ENCODE measurements around the gene CCDC57. TPM values are rescaled to one million over a fixed set of nuclear protein-coding genes. Genes with fewer than 3 reads are reported as not detected.
A peak's percentile ranks its signal among the peaks of the same experiment; 100 is the strongest.

Gene CCDC57
- total and polyA plus RNA-seq, 2 of the 4 experiments (the other 2 are of a cell fraction) = 7.3 to 31.3 TPM

DNA sequence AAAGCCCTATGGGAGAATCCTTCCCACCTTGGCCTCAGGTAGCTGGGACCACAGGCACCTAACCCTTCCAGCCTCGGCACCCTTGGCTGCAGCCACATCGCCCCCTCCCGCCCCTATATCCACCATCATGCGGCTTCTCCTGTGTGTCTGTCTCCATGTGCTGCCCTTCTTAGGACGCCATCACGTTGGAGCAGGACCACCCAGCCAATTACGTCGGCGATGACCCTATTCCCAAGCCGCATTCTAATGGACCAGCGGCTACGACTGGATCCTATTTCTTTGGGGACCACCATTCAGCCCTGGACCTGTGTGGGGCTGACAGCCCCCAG, 3.3 kb upstream of the CCDC57 start:
- Histone ChIP-seq H3K14ac (replicated peaks; ENCODE audit: low read depth, low read length) (peak overlapping the region; percentile 100), H2BK5ac (ENCODE audit: low read depth, low read length, poor library complexity, severe bottlenecking) (peak overlapping the region; percentile 100), H4K91ac (ENCODE audit: insufficient read depth, low read depth, low read length) (peak overlapping the region; percentile 100), H2AK9ac (replicated peaks; ENCODE audit: low read depth, low read length, poor library complexity) (peak overlapping the region; percentile 100), H3K4me3 (ENCODE audit: insufficient read depth, low read depth, low read length) (no peak overlapping the region), H4K5ac (ENCODE audit: low read depth, low read length) (peak overlapping the region; percentile 99; the same call in 1 of the 2 replicates), H2BK120ac (ENCODE audit: low read depth, low read length) (peak overlapping the region; percentile 100), H3K9me3 (ENCODE audit: control insufficient read depth, insufficient read depth, low read length) (no peaks in the 10 kb centered on the region), H2BK20ac (ENCODE audit: low read depth, low read length) (peak overlapping the region; percentile 100), H4K8ac (ENCODE audit: low read depth in 2 of 2, low read length in 2 of 2) (peak overlapping the region; percentile 98 to 100), H3K4me1 (ENCODE audit: control insufficient read depth, insufficient read depth, low read length) (peaks cover 47% of the 10 kb centered on the region), H3K56ac (ENCODE audit: extremely low read depth, insufficient read depth, low read length) (no peak overlapping the region), H3K4ac (ENCODE audit: low read depth, low read length) (peak overlapping the region; percentile 100), H3K27me3 (ENCODE audit: control insufficient read depth, insufficient read depth, low read length) (no peaks in the 10 kb centered on the region), H3K23ac (ENCODE audit: low read depth, low read length) (peak overlapping the region; percentile 100; the same call in 1 of the 2 replicates), H2BK15ac (ENCODE audit: low read depth, low read length) (peak overlapping the region; percentile 100), H2AK5ac (ENCODE audit: low read depth, low read length) (peak overlapping the region; percentile 100), H3K9ac (ENCODE audit: low read depth, low read length) (peak overlapping the region; percentile 85; the same call in 1 of the 2 replicates), H3K36me3 (ENCODE audit: control insufficient read depth, insufficient read depth, low read length) (no peaks in the 10 kb centered on the region), H4K20me1 (ENCODE audit: insufficient read depth, low read length) (no peaks in the 10 kb centered on the region), H3K4me2 (ENCODE audit: low read depth, low read length) (no peak overlapping the region), H3K79me1 (ENCODE audit: low read depth in 1 of 2, low read length in 2 of 2) (peaks cover 29 to 79% of the 10 kb centered on the region in 2 experiments; a peak in 3 of 4 replicates), H3K9me1 (ENCODE audit: insufficient read depth, low read length) (peaks cover 37% of the 10 kb centered on the region), H3K27ac (ENCODE audit: insufficient read depth, low read length) (peak overlapping the region; percentile 100), H3K18ac (ENCODE audit: low read depth, low read length) (peak overlapping the region; percentile 99; the same call in 1 of the 2 replicates), H2AFZ (replicated peaks; ENCODE audit: low read length, poor library complexity) (peak overlapping the region; percentile 80)
- DNase-seq = no peak
- in situ Hi-C loops (cut with MboI; ENCODE audit: low sequenced_read_pairs) = no loop called here
- BruUV-seq (replicated peaks) = no TSS peak
- intact Hi-C loops (cut with micrococcal nuclease) = loop anchor here (2.0 kb wide), 1 partner anchor 15 kb away; no protein-coding TSS in a partner anchor
- CTCF ChIA-PET = interaction anchor here (1.6 kb wide), 1 partner anchor 10 kb away, joined by 5 read pairs; no protein-coding TSS in a partner anchor
- dilution Hi-C loops (cut with HindIII; ENCODE audit: low sequenced_read_pairs, unreplicated experiment) = no loop called here
- ATAC-seq (ENCODE audit: low read depth) = no peak
- TF ChIP-seq POLR2A (IDR thresholded peaks at IDR 0.05; ENCODE audit: low read depth, low read length) = no peak
- TF ChIP-seq CEBPB (IDR thresholded peaks at IDR 0.05; ENCODE audit: low read depth, low read length) = no peak
- POLR2A ChIA-PET (ENCODE audit: unreplicated experiment) = no interaction called here
- 89% methylated on average over 12 of the region's 12 CpGs; no CpG with 5 or more reads in 1 of the 2 experiments for WGBS, 2 experiments (ENCODE audit: extremely low coverage in 2 of 2, insufficient read length in 1 of 2)

Data from IMR-90 (cell line).